GM19328 (cell line): ENCODE measurements around the gene TUBA4B.
A peak's percentile ranks its signal among the peaks of the same experiment; 100 is the strongest.

Experiments used
- ATAC-seq: cut with Tn5 transposase; IDR thresholded peaks from one replicate; pipeline ENCODE4 v1.9.1; 2021; ENCODE audit warnings: mild to moderate bottlenecking, moderate library complexity; ENCODE audit not compliant: unreplicated experiment

Gene TUBA4B

GRCh38 chr2:219218732-219219701, 34.0 kb upstream of the TUBA4B start, which contains the start of gene ABCB6:
TSS of gene ABCB6 (minus strand) at chr2:219218958. CDS start at chr2:219218673, 285 bp downstream.
- ATAC-seq = peak; percentile 67

GRCh38 chr2:219219784-219220532, 33.1 kb upstream of the TUBA4B start:
- no peak for ATAC-seq

DNA sequence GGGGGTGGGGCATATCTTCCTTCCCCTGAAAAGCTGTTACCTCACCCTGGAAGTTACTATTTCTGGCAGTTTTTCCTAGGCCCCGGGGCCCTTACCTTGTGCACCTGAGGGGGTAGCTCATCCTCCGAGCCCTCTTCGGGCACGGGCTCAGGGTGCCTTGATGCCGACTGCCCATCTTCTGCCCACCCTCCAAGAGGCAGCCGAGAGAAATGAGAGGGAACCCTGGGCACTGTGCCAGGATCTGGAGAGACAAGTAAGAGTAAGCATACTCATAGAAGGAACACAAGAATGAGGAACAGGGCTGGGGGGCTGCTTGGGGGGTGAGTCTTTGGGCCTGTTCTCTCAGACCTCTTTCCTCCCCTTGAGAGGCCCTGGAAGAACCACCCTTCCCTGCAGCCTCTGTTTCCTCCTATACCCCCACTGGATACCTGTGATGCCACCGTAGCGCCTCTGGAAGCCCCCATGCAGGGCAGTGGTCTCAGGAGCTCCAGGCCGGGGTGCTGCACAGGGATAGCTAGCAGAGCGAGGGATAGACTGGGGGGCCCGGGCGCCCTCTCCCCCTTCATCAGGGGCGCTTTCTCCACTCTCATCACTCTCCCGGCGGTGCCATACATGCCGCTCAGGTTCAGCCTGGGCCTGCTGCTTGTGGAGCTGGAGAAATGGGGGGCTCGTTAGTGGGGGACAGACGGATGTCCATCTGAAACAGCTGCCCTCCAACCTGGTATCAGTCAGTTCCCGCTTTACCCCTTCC, 32.2 kb upstream of the TUBA4B start:
- no peak for ATAC-seq

DNA sequence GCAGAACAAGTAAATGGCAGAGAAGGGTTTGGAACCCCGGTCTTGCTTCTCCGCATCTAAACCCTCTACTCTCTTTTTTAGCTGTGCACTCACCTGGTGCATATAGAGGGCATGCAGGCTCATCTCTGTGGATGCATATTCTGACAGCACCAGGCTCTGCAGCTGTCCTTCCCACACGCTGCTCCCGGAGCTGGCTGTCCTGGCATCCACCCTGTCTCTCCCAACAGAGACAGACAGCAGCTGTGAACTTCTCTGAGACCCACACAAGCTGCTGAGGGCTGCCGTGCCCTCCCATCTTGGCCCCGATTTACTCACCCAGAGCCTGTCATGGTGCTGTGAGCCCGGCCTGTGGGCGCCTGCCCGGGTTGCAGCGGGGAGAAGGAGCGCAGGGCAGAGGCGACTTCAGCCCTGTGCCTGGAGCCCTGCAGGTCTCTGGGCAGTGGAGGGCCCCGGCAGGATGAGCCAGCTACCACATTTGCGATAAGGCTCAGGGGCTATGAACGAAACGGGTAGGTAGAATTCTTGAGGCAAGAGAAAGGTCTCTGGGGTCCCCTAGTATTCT, 31.0 kb upstream of the TUBA4B start:
- ATAC-seq = no peak

DNA sequence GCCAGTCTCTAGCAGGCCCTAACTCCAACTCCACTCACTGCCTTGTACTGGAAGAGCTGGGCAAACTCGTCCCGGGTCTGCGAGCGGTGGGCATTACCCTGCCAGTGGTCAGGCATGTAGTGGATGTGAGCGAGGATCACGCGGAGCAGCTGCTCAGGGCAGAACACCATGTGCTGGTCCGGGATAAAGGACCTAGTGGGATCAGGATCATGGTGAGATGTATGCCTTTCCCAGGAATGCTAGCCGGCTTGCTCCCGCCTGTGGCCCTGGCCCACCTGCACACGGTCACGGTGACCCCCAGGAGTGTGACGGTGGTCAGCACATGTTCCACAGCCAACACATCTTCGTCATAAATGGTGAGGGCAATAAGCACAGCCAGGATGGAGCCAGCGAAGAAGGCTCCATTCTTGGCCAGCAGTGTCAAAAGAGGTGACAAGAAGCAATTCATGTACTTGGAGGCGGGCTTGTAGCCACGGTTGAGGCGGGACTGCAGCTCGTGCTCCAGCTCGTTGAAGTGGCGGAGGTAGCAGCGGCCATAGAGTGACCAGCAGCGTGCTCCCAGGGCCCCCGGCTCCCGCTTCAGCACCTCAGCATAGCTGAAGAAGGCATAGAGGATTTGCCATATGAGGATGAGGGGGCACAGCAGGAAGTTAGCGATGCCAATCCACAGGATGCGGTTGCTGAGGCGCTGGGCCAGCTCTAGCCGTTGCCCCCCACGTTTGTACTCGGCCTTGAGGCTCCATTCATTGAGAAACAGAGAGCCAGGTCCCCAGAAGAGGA, 29.0 kb upstream of the TUBA4B start:
- ATAC-seq = no peak

GRCh38 chr2:219225350-219225749, 27.7 kb upstream of the TUBA4B start:
- no peak for ATAC-seq

DNA sequence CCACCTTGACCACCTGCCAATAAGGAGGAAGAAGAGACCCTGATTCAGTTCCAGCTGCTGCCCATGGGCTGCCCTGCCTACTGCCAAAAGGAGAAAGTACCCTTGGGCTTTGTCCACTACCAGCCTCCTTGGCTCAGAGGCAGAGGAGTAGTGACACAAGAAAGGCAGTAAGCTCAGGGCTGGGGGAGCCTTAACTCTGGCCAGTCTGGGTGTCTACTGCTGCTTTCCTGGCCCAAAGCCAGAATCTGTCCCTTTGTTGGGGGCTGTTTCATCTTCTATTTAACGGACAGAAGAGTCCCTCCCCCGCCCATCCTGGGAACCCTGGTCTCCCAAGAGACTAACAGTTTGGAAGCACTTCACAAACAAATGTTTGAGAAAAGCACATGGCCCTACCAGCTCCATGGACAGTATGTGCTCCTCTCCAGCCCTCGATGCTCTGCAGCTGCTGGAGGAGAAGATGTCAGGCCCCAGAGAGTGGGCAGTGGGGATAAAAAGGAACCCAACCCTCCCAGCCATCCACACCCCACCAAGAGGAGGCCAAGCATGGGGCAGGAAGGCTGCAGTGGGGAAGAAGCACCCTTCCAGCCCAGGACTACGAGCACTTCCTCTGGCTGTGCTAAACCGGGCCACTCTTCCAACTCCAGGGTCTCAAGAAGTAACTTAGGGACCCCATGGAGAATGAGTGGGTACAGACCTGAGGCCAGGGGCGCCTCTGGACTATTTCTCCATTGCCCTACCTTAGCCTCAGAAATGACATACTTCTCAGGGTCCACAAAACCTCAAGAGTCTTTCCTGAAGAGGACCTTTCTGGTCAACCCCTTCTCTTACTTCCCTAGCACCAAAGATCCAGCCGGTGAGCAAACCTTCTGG, 24.8 kb upstream of the TUBA4B start:
- no peak for ATAC-seq

DNA sequence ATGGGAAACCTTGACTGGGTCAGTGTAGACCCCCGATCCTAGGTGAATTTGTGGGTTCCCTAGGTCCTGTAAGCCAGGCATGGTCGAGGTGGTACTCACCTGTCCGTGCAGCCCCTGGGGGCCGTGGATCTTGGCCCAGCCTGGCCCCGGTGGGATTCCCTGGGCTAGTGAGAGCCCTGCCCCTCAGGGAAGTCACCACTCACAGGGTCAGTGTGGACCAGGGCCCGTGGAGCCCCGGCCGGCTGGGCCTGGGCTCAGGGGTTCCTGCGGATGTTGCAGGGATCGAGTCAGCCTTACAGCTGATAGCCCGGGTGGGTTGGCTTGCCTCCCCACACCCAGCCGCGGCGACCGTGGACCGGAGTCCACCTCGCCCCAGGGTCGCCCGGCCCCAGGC, 24.1 kb upstream of the TUBA4B start:
- ATAC-seq = peak; percentile 6

- ATAC-seq = peak; percentile 98
Measured at GRCh38 chr2:219229305-219230058, 23.6 kb upstream of the TUBA4B start, which contains the start of the genes ANKZF1 and ATG9A. TSS of gene ANKZF1 (plus strand) at chr2:219229806. CDS start at chr2:219230258, 452 bp downstream. TSS of gene ATG9A (minus strand) at chr2:219229636. CDS start at chr2:219228024, 1,612 bp downstream.

DNA sequence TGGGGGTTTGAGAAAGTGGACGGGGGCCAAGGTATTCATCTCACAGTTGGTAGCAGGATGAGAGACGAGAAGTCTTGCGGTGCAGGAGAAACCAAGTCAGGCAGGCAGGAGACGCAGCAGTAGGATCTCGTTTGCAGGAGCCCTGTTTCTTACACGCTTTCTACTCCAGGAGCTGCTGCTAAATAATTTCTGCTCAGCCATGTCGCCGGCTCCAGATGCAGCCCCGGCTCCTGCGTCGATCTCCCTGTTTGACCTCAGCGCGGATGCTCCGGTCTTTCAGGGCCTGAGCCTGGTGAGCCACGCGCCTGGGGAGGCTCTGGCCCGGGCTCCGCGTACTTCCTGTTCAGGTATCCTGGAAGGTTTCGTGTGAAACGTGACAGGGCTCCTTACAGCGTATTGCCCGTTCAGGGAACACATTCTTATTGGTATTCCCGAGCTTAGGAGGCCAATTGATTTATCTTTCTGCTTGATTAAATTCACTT, 22.9 kb upstream of the TUBA4B start:
- ATAC-seq = no peak

DNA sequence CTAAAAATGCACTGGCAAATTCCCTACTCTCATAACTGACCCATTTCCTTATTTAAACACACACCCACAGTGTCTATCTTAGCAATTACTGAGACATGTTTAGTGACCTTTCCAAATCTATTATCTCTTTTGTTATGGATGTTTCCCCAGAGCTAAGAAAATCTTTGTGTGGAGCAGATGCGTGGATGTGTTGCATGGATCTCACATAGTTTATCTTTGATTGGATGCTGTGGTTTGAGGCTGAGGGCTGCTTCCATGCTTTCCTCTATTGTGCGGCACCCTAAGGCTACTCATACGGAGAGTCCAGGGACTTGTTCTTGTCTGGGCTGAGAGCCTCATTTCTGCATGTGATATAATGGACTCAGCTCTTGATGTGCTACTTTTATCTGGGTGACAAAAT, 18.7 kb upstream of the TUBA4B start:
- no peak for ATAC-seq

- no peak for ATAC-seq
Measured at GRCh38 chr2:219243291-219243761, 9.7 kb upstream of the TUBA4B start.

GRCh38 chr2:219244789-219245147, 8.3 kb upstream of the TUBA4B start:
- ATAC-seq = no peak

GRCh38 chr2:219245148-219245898, 7.7 kb upstream of the TUBA4B start, which contains the start of the genes GLB1L and STK16:
TSS of gene GLB1L (minus strand) at chr2:219245444. CDS start at chr2:219243573, 1,871 bp downstream.
TSS of gene STK16 (plus strand) at chr2:219245479. CDS start at chr2:219246000, 521 bp downstream.
- peak; percentile 76 for ATAC-seq

DNA sequence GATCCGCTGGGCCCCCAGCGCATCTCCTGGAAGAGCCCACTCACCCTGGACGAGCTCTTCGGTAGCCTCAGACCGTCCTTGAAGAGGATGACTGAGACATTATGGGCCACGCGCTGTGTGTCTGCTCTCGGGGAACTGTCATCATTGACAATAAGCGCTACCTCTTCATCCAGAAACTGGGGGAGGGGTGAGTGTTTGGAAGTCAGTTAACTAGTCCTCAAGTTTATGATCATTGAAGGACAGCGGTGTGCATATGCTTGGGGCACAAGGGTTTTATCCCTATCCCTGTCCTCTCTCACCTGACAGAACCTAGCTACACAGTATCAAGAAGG, 7.2 kb upstream of the TUBA4B start:
- ATAC-seq = peak; percentile 1

DNA sequence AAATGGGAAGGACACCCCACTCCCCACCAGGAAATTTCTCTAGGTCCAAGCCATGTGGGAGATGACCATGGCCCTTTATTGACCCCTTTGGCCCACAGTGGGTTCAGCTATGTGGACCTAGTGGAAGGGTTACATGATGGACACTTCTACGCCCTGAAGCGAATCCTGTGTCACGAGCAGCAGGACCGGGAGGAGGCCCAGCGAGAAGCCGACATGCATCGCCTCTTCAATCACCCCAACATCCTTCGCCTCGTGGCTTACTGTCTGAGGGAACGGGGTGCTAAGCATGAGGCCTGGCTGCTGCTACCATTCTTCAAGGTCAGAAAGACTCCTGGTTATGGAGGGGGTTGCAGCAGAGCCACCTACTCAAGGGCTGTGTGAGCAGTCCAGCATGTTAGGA, 6.5 kb upstream of the TUBA4B start:
- no peak for ATAC-seq
